Inferior parietal cortex (tissue), 1 donor: ENCODE data around the gene TWSG1.

Experiments
- DNase-seq: peaks from one replicate; pipeline ENCODE4 v3.0.0-alpha.2; 2016; ENCODE audit errors: extremely low spot score

Gene TWSG1

GRCh38 chr18:9334329-9334972 lies at the start of gene TWSG1:
Gene TWSG1 (plus strand): TSS chr18:9334773. CDS start chr18:9337230, 2,457 bp downstream.
- DNase-seq = peak; percentile 80

DNA sequence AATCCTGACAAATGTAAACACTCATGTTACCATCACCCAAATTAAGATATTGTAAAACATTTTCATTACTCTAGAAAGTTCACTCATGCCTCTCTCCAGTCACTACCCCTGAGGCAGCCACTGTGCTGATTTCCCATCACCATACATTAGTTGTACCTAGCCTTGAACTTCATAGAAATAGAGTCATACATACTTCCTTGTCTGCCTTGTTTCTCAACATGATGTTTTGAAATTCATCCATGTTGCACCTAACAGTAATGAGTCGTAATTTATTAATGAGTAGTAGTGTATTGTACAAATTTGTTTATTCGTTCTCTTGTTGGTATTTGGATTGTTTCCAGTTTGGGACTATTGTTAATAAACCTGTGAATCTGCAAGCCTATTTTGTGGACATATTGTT lies 49.0 kb upstream of the TWSG1 start:
- no peak for DNase-seq

DNA sequence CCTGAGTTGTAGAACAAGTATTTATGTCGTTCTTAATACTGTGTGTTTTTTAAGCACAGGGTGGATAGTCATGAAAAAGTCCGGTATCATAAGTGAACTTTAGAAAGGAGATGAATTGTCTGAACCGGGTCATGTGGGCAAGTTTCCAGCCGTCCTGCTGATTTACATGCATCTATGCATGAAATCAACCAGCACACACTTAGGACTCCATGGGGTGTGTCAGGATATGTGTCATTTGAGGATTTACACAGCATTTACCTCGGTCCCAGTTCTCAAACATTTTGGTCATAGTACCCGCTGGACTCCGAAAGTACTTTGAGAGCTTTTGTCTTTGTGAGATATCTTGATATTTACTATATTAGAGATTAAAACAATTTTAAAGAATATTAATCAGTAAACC lies 47.5 kb upstream of the TWSG1 start:
- DNase-seq = no peak

- DNase-seq = no peak
These were observed 44.9 kb upstream of the TWSG1 start for GRCh38 chr18:9289698-9290097.

DNA sequence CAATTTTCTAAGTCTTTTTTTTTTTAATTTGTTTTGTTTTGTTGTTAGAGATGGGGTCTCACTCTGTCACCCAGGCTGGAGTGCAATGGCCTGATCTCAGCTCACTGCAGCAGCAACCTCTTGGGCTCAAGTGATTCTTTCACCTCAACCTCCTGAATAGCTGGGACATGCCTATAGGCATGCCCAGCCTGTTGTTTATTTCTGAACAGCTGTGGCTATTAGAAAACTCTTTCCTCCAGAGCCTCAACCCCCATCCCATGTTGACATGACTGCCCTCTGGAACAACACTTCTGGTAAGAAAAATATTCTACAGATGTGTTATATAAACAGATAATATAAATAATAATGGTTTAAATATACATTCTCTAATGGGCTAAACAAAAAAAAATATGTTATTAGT lies 44.4 kb upstream of the TWSG1 start:
- no peak for DNase-seq

DNA sequence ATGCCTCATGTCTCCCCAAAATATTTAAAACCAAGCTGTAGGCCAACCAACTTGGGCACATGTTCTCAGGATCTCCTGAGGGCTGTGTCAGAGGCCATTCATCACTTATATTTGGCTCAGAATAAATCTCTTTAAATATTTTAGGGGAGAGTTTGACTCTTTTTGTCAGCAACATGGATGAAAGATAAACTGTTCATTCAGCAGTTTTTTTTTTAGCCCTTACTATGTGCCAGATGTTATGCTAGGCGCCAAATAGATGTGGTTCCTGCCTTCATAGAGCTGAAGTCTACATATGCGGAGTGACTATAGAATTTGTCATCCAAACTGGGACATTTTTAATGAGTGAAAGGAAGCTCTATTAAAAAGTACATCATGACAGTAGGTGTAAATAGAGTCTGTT lies 42.5 kb upstream of the TWSG1 start:
- no peak for DNase-seq

GRCh38 chr18:9293948-9294347 lies 40.6 kb upstream of the TWSG1 start:
- no peak for DNase-seq

GRCh38 chr18:9296233-9297006 lies 38.2 kb upstream of the TWSG1 start:
- DNase-seq = no peak

GRCh38 chr18:9297007-9297393 lies 37.6 kb upstream of the TWSG1 start:
- DNase-seq = no peak

GRCh38 chr18:9304388-9305070 lies 30.0 kb upstream of the TWSG1 start:
- DNase-seq = no peak

DNA sequence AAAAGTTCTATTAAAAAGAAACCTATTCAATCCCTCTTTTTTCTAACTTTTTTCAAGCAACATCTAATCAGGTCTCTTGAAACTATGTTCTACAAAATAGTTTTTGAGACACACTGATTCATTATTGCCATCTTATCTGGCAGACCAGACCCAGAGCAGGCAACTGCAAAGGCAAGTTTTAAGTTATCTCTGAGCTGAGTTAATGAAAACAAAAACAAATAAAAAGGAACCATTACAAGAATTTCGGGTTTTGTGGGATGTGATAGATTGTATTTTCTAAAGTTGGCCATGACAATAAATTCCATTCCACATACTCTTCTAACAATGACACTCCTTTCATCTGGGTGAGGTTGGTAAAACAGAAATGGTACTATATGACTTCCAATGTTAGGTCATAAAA lies 15.2 kb upstream of the TWSG1 start:
- no peak for DNase-seq

DNA sequence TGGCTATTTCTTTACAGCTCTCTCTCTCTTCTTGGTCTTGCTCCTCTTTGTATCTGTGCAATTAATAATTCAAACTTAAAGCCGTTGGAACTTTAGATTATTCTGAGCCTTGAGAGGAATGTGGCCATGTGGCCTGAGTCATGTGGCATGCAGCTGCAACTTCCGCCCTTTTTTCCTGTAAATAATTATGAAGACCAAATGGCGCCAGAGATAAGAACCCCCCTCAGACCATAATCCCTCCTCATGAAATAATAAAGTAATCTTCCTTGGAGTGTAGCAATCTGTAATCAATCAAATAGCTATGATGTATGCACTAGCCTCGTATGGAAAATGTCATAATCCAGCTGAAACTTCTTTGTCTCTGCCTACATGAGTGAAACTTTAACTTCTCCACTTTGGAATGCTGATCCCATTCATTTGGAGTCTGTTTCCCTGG lies 13.5 kb upstream of the TWSG1 start:
- DNase-seq = no peak

- no peak for DNase-seq
These were observed 12.8 kb upstream of the TWSG1 start for GRCh38 chr18:9321736-9322135.

GRCh38 chr18:9322744-9323143 lies 11.8 kb upstream of the TWSG1 start:
- no peak for DNase-seq

- peak; percentile 5 for DNase-seq
These were observed 10.7 kb upstream of the TWSG1 start for GRCh38 chr18:9323750-9324445.

GRCh38 chr18:9325716-9326115 lies 8.9 kb upstream of the TWSG1 start:
- DNase-seq = no peak

- no peak for DNase-seq
These were observed 5.8 kb upstream of the TWSG1 start for GRCh38 chr18:9328776-9329175.

DNA sequence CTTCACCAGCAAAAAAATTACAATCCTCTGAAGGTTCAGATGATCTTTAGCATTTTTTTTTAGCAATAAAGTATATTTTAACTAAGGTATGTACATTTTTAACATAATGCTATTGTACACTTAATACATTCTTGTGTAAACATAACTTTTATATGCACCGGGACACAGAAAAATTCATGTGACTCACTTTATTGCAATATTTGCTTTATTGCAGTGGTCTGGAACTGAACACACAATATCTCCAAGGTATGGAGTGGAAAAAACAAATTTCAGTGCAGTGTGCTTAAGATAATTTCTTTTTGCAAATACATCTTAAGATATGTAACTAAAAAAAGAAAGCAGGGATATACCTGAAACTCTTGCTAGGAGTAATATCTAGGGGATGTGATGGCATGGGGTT lies 5.1 kb upstream of the TWSG1 start:
- no peak for DNase-seq

DNA sequence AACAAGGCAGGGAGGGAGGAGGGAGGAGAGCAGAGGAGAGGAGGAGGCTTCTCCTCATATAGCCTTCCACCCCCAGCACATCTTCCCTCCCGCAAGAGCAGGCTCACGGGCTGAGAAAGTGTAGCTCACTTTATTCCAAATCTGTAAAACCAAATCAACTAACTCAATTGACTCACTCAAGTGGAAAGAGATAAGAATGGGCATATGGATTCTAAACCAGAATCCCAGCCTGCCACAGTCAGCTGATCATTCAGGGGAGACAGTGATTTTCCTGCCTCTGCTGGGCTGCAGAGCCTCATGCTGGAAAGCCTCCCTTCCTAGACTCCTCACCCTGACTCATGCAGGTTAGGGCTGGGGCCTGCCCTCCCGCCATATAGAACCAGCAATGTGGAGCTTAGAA lies 4.2 kb upstream of the TWSG1 start:
- no peak for DNase-seq

- DNase-seq = no peak
These were observed 888 bp upstream of the TWSG1 start for GRCh38 chr18:9333441-9334328.

DNA sequence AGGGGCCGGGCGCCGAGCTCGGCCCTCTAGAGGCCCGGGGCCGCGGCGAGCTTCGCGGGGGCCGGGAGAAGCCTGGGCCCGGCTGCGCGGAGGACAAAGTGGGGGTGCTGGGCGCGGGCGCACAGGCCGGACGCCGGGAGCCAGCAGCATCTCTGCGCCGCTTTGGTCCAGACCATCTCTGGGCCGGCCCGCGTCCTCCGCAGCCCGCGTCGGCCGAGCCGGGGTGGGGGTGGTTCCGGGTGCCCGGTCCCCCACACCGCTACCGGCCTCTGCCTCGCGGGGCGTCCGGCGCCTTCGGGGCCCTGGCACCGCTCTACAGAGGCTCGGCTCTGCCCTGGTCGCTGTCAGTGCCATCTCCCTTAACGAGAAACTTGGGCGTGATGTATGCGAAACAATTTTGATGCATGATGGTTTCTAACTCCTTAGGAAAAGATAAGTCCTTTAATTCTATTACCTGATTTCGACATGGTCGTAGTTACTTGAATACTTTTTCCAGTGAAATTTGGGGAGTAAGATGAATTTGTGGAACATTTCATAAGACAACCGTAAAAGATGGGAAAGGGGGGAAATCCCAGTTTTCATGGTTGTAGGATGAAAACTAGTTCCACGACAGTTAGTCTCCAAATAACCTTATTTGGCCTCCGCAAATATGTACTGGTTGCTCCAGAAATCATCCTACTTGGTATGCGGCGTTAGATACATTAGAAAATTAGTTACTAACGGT lies 562 bp downstream of the TWSG1 start:
- peak; percentile 44 for DNase-seq
